ENCODE results near the gene PSAP. TPM values are rescaled to one million over a fixed set of nuclear protein-coding genes. Genes with fewer than 3 reads are reported as not detected.
A peak's percentile ranks its signal among the peaks of the same experiment; 100 is the strongest.

PSAP gene
- total and polyA plus RNA-seq, 2 experiments from 2014 or later = 151 to 391 TPM

DNA sequence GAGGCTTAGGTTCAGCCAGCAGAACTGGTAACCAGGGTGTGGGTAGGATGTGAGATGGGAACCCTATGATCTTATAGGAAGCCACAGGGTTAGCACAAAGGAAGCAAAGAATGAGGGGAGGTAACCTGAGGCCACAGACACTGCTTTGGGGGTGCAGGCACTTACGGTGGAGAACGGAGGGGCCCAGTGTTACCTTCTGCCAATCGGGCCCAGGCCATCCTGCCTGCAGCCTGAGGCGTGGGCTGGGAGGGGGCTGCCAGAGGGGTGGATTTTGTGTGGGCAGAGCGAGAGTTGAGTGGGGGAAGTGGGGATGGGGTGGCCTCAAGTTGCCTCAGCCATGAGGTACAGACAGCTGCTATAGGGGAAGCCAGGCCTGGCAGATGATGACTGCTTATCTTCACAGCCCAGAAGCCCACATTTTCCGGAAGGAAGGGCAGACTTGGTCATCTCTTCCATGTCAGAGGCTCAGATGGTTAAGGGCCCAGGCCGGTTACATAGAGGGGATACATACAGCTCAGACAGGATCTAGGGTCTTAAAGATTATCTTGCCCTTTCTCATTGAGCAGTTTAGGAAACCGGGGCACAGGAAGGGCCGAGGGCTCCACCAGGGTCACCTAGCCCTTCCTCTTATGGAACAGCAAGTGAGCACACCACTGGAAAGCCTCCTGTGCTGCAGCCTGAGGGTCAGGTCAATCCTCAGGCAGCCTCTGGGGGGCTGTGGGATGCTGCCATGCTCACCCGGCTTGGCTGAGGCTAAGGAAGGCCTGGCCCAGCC lies 53.3 kb downstream of the PSAP start:
- Histone ChIP-seq H3K9me2 (ENCODE audit: insufficient read depth) (no peaks in the 10 kb centered on the region), H4K20me1 (replicated peaks; ENCODE audit: insufficient read depth) (no peaks in the 10 kb centered on the region), H3K4me2 (no peak overlapping the region), H3K27ac (ENCODE audit: low read depth) (no peak overlapping the region), H3K36me3 (ENCODE audit: insufficient read depth) (no peaks in the 10 kb centered on the region), H2AFZ (no peak overlapping the region), H3K4me3 (no peak overlapping the region), H3K79me2 (replicated peaks; ENCODE audit: insufficient read depth) (no peaks in the 10 kb centered on the region), H3K4me1 (ENCODE audit: insufficient read depth) (no peaks in the 10 kb centered on the region), H3F3A (replicated peaks; ENCODE audit: low read depth) (no peaks in the 10 kb centered on the region), H3K27me3 (ENCODE audit: insufficient read depth) (no peaks in the 10 kb centered on the region)
- H3K27me3 Mint-ChIP-seq (ENCODE audit: insufficient read depth, low read depth, poor library complexity) = peaks cover 8% of the 10 kb centered on the region
- no peak overlapping the region for H3K4me3 Mint-ChIP-seq
- no peak for TF ChIP-seq CREB1 (CRISPR knock-in tag; IDR thresholded peaks at IDR 0.05; ENCODE audit: low read depth)
- no peaks in the 10 kb centered on the region for H3K36me3 Mint-ChIP-seq (ENCODE audit: low read depth)
- H3K4me1 Mint-ChIP-seq = no peaks in the 10 kb centered on the region
- DNase-seq (ENCODE audit: low spot score) (no peak), ATAC-seq (no peak)
- no peaks in the 10 kb centered on the region for H3K9me3 Mint-ChIP-seq
- no peak overlapping the region for H3K27ac Mint-ChIP-seq

DNA sequence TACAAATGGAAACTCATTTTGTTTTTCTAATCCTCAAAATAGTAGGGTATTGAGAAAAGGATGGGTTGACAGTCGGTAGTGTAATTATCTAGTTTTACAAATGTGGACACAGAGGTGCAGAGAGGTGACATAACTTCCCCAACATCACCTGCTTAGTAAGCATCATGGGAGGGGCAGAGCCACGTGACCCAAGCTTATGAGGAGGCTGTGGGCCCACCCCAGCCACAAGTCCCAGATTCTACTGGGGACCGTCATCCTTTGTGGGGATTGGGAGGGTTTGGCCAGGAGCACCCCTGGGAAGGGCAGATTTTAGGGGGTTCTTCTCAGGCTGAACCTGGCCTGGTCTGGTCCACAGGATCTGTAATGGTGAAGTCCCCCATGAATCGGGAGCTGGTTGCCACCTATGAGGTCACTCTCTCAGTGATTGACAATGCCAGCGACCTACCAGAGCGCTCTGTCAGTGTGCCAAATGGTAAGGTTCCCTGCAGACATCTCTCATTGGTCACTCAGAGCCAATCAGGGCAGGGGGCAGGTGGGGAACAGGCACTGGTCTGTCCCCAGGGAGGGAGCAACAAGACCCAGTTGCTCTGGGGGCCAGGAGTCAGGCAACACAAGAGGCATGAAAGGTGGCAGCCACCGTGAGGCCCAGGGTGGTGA lies 54.2 kb downstream of the PSAP start:
- Histone ChIP-seq H3K9me2 (ENCODE audit: insufficient read depth) (no peaks in the 10 kb centered on the region), H3K27me3 (ENCODE audit: insufficient read depth) (no peaks in the 10 kb centered on the region), H3K36me3 (ENCODE audit: insufficient read depth) (no peaks in the 10 kb centered on the region), H3K4me2 (no peak overlapping the region), H3K4me1 (ENCODE audit: insufficient read depth) (no peaks in the 10 kb centered on the region), H3F3A (replicated peaks; ENCODE audit: low read depth) (no peaks in the 10 kb centered on the region), H4K20me1 (replicated peaks; ENCODE audit: insufficient read depth) (no peaks in the 10 kb centered on the region), H3K27ac (ENCODE audit: low read depth) (no peak overlapping the region), H3K79me2 (replicated peaks; ENCODE audit: insufficient read depth) (no peaks in the 10 kb centered on the region), H2AFZ (no peak overlapping the region), H3K4me3 (no peak overlapping the region)
- H3K27ac Mint-ChIP-seq = no peak overlapping the region
- H3K9me3 Mint-ChIP-seq = no peaks in the 10 kb centered on the region
- H3K4me3 Mint-ChIP-seq = no peak overlapping the region
- DNase-seq (ENCODE audit: low spot score) (peak; percentile 35), ATAC-seq (peak; percentile 70)
- no peak for TF ChIP-seq EZH2 (IDR thresholded peaks at IDR 0.05; ENCODE audit: low read depth, unreplicated experiment)
- no peak for TF ChIP-seq JUNB (IDR thresholded peaks at IDR 0.05; ENCODE audit: unreplicated experiment)
- TF ChIP-seq STAT1 (IDR thresholded peaks at IDR 0.05; ENCODE audit: unreplicated experiment) = no peak
- TF ChIP-seq CTCF (conservative IDR thresholded peaks at IDR 0.05; ENCODE audit: low read depth in 2 of 2) = no peak
- no peak for TF ChIP-seq CREB1 (CRISPR knock-in tag; IDR thresholded peaks at IDR 0.05; ENCODE audit: low read depth)
- no peak for TF ChIP-seq ZNF114 (CRISPR knock-in tag; IDR thresholded peaks at IDR 0.05)
- TF ChIP-seq ZNF462 (CRISPR knock-in tag; IDR thresholded peaks at IDR 0.05) = no peak
- TF ChIP-seq POLR2AphosphoS5 (IDR thresholded peaks at IDR 0.05; ENCODE audit: low read depth) = no peak
- no peaks in the 10 kb centered on the region for H3K4me1 Mint-ChIP-seq
- no peaks in the 10 kb centered on the region for H3K36me3 Mint-ChIP-seq (ENCODE audit: low read depth)
- H3K27me3 Mint-ChIP-seq (ENCODE audit: insufficient read depth, low read depth, poor library complexity) = peaks cover 7% of the 10 kb centered on the region
